AG04450 (cell line): Measurements from ENCODE around the gene MAPK7. TPM values are rescaled to one million over a fixed set of nuclear protein-coding genes. Genes with fewer than 3 reads are reported as not detected.

Experiments
- CTCF ChIA-PET: fragments of 300-600, 350-600 bp; formaldehyde crosslinking; extraction: SDS; loops from one replicate; lab custom pipeline; 2022; ENCODE audit warnings: antibody characterized with exemption, inconsistent platforms; lab: Charles Lee
- POLR2A ChIA-PET: fragments of 350-600 bp; formaldehyde crosslinking; extraction: SDS; loops from one replicate; lab custom pipeline; 2021; ENCODE audit warnings: antibody characterized with exemption, inconsistent platforms; lab: Yijun Ruan, JAX
- DNase-seq: peaks from one replicate; pipeline ENCODE4 v3.0.0-alpha.2; 2011; ENCODE audit warnings: low read depth, low spot score
- H3K27ac ChIP-seq: one replicate; pipeline ENCODE4 v1.5.1; 2012; ENCODE audit warnings: low read depth, low read length, control low read depth
- H3K27me3 ChIP-seq: one replicate; pipeline ENCODE4 v1.6.0; 2012; ENCODE audit warnings: low read length; ENCODE audit not compliant: control insufficient read depth, insufficient read depth
- H3K4me3 ChIP-seq: 2 replicates; pipeline ENCODE4 v1.5.1; 2011; ENCODE audit warnings: mild to moderate bottlenecking, low read depth, low read length, control low read depth
- H3K9me3 ChIP-seq: 2 replicates; pipeline ENCODE4 v1.5.1; 2012; ENCODE audit warnings: low read length; ENCODE audit not compliant: control insufficient read depth, insufficient read depth
- CTCF ChIP-seq: IDR thresholded peaks from 2 replicates; pipeline ENCODE4 v1.5.1; 2011; ENCODE audit warnings: low read depth, low read length, control low read depth, inconsistent platforms
- polyA plus RNA-seq: library from polyadenylated mRNA; depleted of rRNA; stranded (reverse); fragments of >200 nt; gene quantifications from 2 replicates; pipeline ENCODE4 v1.2.3, GENCODE V29; 2011

Gene MAPK7
- polyA plus RNA-seq, 1 experiment = 6.2 TPM

- POLR2A ChIA-PET = no interaction called here
- no peak for DNase-seq
Observed at GRCh38 chr17:19399750-19400450, 21.6 kb downstream of the MAPK7 start.

GRCh38 chr17:19401321-19402010 is 23.2 kb downstream of the MAPK7 start:
- Histone ChIP-seq H3K27ac (no peak overlapping the region), H3K9me3 (no peaks in the 10 kb centered on the region), H3K4me3 (no peak overlapping the region), H3K27me3 (no peaks in the 10 kb centered on the region)
- ChIA-PET CTCF (no interaction called here), POLR2A (interaction anchor here (1.2 kb wide), 1 partner anchor 23 kb away, joined by 4 read pairs; the partner anchor contains the start of gene MAPK7)
- no peak for TF ChIP-seq CTCF
- DNase-seq = no peak

More at GRCh38 chr17:19399750-19400450, 21.6 kb downstream of the MAPK7 start:
- no peak for TF ChIP-seq CTCF
- H3K4me3 ChIP-seq = no peak overlapping the region
- CTCF ChIA-PET = interaction anchor here (1.3 kb wide), 1 partner anchor 47 kb away, joined by 3 read pairs; no protein-coding TSS in a partner anchor
- H3K27me3 ChIP-seq = no peaks in the 10 kb centered on the region
- H3K9me3 ChIP-seq = no peaks in the 10 kb centered on the region
- no peak overlapping the region for H3K27ac ChIP-seq

GRCh38 chr17:19402171-19402570 is 23.9 kb downstream of the MAPK7 start:
- ChIA-PET CTCF (no interaction called here), POLR2A (interaction anchor here (1.2 kb wide), 1 partner anchor 24 kb away, joined by 4 read pairs; the partner anchor contains the start of gene MAPK7)
- no peak overlapping the region for H3K4me3 ChIP-seq
- H3K27ac ChIP-seq = no peak overlapping the region
- TF ChIP-seq CTCF = no peak
- H3K27me3 ChIP-seq = no peaks in the 10 kb centered on the region
- no peaks in the 10 kb centered on the region for H3K9me3 ChIP-seq
- no peak for DNase-seq

GRCh38 chr17:19403021-19403420 is 24.7 kb downstream of the MAPK7 start:
- DNase-seq = no peak
- Histone ChIP-seq H3K27ac (no peak overlapping the region), H3K4me3 (no peak overlapping the region), H3K27me3 (no peaks in the 10 kb centered on the region), H3K9me3 (no peaks in the 10 kb centered on the region)
- POLR2A ChIA-PET = no interaction called here
- CTCF ChIA-PET = interaction anchor here (0.6 kb wide), 1 partner anchor 67 kb away, joined by 4 read pairs; no protein-coding TSS in a partner anchor
- TF ChIP-seq CTCF = no peak

- ChIA-PET POLR2A (no interaction called here), CTCF (interaction anchor here (1.5 kb wide), 1 partner anchor 42 kb away, joined by 3 read pairs; no protein-coding TSS in a partner anchor)
- Histone ChIP-seq H3K27me3 (no peaks in the 10 kb centered on the region), H3K27ac (no peak overlapping the region), H3K4me3 (no peak overlapping the region), H3K9me3 (no peaks in the 10 kb centered on the region)
- TF ChIP-seq CTCF = no peak
- no peak for DNase-seq
Observed at GRCh38 chr17:19404264-19404663, 26.0 kb downstream of the MAPK7 start.
